Retinal pigment epithelial cell (primary cell): Measurements from ENCODE around the gene LHFPL6.

Source experiments
- DNase-seq: peaks from one replicate; pipeline ENCODE4 v3.0.0-alpha.2; 2010; ENCODE audit warnings: low read depth
- H3K4me3 ChIP-seq: 2 replicates; pipeline ENCODE4 v1.5.1; 2011; ENCODE audit warnings: mild to moderate bottlenecking, low read length, control low read depth, moderate library complexity
- TF ChIP-seq, protein P1 (sequence below): conservative IDR thresholded peaks from 2 replicates; pipeline ENCODE4 v1.5.1; 2011; ENCODE audit warnings: low read depth, low read length, control low read depth, inconsistent platforms

LHFPL6 gene

DNA sequence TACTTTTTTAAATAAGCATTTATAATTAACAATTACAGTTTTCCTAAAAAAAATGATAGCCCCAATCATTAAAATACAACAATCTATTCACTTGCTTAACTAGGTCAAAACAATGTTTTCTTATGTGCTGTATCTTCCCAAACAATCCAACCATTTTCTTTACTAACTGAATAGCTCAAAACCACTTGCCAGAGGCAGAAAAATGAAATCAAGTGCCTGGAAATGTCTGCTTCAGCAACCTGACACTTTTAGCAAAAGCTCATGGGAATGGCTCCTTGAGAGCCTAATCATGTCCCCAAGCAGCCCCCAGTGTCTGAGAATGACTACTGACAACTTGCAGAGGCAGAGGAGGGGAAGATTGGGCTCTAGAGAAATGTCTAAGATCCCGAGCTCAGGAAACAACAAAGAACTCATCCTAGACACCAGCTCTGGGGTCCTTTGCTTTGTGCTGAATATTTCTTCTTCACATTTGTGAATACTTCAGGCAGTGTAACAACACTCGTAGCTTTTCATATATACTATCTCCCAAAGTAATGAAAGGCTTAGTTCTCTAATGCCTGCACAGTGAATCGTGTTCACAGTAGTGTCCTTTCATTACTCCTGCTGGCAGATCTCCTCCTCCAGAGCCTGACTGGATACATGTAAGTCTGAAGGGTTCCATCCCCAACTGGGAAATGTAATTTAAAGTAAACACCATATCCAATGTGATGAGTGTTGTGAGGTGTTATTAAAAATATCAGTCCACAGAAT, 280.0 kb downstream of the LHFPL6 start:
- TF ChIP-seq, protein P1, sequence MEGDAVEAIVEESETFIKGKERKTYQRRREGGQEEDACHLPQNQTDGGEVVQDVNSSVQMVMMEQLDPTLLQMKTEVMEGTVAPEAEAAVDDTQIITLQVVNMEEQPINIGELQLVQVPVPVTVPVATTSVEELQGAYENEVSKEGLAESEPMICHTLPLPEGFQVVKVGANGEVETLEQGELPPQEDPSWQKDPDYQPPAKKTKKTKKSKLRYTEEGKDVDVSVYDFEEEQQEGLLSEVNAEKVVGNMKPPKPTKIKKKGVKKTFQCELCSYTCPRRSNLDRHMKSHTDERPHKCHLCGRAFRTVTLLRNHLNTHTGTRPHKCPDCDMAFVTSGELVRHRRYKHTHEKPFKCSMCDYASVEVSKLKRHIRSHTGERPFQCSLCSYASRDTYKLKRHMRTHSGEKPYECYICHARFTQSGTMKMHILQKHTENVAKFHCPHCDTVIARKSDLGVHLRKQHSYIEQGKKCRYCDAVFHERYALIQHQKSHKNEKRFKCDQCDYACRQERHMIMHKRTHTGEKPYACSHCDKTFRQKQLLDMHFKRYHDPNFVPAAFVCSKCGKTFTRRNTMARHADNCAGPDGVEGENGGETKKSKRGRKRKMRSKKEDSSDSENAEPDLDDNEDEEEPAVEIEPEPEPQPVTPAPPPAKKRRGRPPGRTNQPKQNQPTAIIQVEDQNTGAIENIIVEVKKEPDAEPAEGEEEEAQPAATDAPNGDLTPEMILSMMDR: no peak
- no peak overlapping the region for H3K4me3 ChIP-seq
- no peak for DNase-seq

DNA sequence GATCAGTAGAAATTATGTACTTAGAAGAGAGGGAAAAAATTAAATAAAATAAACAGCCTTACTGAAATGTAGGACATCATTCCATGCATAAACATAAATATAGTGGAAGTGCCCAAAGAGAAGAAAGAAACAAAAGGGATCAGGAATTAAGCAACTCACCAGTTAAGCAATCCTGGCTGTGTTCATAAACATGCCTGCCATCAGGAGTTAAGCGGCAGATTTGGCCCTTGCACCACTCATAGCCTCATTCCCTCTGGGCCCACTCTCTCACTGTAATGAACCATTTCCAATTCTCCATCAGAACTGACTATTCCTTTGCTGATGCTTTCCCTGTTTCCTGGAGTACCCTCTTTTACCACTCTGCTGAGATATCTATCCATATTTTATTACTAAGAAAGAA, 281.4 kb downstream of the LHFPL6 start:
- TF ChIP-seq, protein P1: no peak
- H3K4me3 ChIP-seq: no peak overlapping the region
- DNase-seq: no peak

DNA sequence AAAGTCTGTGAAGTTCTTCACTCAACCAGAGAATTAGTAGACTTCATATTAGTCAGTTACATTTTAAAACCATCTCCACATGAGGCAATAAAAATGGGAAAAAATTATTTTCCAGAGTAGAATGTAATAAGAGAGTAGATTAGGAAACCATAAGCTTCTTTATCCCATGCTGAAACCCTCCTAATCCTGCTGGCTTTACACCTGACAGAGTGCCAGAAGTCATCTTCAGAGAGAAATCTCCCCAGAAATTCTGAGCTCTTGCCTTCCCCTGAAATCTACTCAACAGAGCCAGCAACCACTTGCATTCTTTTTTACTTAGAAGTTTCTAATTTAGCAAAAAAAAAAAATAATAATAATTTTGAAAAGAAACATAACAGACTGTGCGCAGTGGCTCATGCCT, 284.8 kb downstream of the LHFPL6 start:
- TF ChIP-seq, protein P1: no peak
- no peak for DNase-seq
- H3K4me3 ChIP-seq: no peak overlapping the region

DNA sequence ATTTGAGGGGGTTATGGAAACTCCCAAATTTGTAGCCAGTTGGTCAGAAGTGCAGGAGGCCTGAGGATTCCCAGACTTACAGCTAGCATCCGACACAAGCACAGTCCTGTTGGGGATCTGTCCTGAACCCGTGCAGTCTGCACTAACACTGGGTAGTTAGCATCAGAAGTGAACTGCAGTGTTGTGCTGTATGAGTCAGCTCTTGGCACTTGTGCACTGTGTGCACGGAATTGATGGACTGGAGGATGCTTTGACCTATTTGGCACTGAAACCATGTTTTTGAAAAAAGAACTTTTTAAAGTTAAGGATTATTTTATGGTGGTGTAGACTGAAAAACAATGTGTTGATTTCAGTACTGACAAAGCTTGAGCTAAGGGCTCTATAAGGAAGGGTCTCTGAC, 285.7 kb downstream of the LHFPL6 start:
- peak; percentile 46 for DNase-seq
- TF ChIP-seq, protein P1: no peak
- no peak overlapping the region for H3K4me3 ChIP-seq

DNA sequence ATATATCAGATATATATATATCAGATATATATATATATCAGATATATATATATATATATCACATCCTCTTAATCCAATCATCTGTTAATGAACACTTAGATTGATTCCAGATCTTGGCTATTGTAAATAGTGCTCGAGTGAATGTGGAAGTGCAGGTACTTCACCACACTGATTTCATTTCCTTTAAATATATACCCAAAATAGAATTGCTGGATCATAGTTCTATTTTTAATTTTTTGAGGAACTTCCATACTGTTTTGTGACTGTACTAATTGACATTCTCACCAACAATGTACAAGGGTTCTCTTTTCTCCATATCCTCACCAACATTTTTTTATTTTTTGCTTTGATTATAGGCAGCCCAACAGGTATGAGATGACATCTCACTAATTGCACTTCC, 287.2 kb downstream of the LHFPL6 start:
- TF ChIP-seq, protein P1: no peak
- DNase-seq: no peak
- H3K4me3 ChIP-seq: no peak overlapping the region

DNA sequence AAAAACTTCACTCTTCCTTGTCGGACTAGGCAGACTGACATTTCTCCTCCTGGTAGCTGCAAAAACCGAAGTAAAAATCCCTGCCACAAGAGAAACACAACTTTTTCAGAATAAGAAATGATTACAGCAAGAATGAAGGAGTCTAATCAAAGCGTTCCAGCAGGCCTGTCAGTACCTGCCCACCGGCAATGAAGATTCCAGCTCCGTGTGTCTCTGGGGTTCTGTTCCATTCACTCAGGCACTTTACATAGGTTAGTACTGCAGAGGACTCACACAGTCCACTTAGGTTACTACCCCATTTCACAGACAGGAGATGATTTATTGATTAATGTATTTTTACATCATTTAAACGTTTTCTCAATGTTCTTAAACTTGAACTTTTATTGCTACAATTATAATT, 289.3 kb downstream of the LHFPL6 start:
- TF ChIP-seq, protein P1: no peak
- H3K4me3 ChIP-seq: no peak overlapping the region
- no peak for DNase-seq

DNA sequence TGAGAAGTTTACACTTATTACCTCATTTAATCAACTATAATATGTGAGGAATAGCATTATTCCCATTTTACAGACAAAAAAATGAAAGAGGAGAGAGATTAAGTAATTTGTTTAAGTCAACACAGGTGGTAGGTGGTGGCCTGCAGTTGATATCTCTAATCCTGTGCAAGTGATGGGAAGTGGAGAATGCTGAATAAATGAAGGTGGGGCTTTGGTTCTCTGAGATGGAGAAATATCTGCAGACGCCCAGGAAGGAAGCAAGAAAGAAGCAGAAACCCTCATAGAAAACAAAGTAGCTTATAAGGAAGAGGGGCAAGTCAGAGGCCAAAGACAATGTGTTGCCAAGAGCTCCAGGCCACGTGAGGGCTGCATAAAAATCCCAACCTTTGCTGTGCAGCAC, 290.4 kb downstream of the LHFPL6 start:
- H3K4me3 ChIP-seq: no peak overlapping the region
- TF ChIP-seq, protein P1: no peak
- DNase-seq: no peak
